GM12878 (cell line): ENCODE measurements around the gene SLFNL1. TPM values are rescaled to one million over a fixed set of nuclear protein-coding genes. Genes with fewer than 3 reads are reported as not detected.
A peak's percentile ranks its signal among the peaks of the same experiment; 100 is the strongest.

Source experiments
- BMI1 ChIP-seq: fragments of 450-650 bp; IDR thresholded peaks from 2 replicates; pipeline ENCODE4 v1.6.1; 2016; ENCODE audit warnings: mild to moderate bottlenecking, moderate library complexity, borderline replicate concordance
- BRCA1 ChIP-seq: IDR thresholded peaks from 2 replicates; pipeline ENCODE4 v1.6.1; 2011; ENCODE audit warnings: low read depth, low read length, improper control_type of control experiment
- CBFB ChIP-seq: IDR thresholded peaks from 2 replicates; pipeline ENCODE4 v1.6.1; 2016; ENCODE audit warnings: antibody characterized with exemption, low read depth
- CBX5 ChIP-seq: sonication (generic); IDR thresholded peaks from 2 replicates; pipeline ENCODE4 v1.6.1; 2016; ENCODE audit warnings: low read depth, moderate library complexity, mild to moderate bottlenecking, inconsistent platforms
- CREM ChIP-seq: IDR thresholded peaks from 2 replicates; pipeline ENCODE4 v1.6.1; 2014; ENCODE audit warnings: antibody characterized with exemption, low read depth
- ETV6 ChIP-seq, 2 experiments: fragments of 450-650 bp in 1 of 2; IDR thresholded peaks in 1 of 2; conservative IDR thresholded peaks in 1 of 2; 2 replicates each; pipeline ENCODE4 v1.6.1; 2014; ENCODE audit warnings: antibody characterized with exemption in 1 of 2, borderline replicate concordance in 1 of 2, low read depth in 1 of 2, mild to moderate bottlenecking in 1 of 2, moderate library complexity in 1 of 2
- GABPA ChIP-seq: IDR thresholded peaks from 2 replicates; pipeline ENCODE4 v1.6.1; 2014; ENCODE audit warnings: antibody characterized with exemption, low read depth, mild to moderate bottlenecking, inconsistent platforms
- KLF5 ChIP-seq: fragments of 450-650 bp; IDR thresholded peaks from 2 replicates; pipeline ENCODE4 v1.6.1; 2014; ENCODE audit warnings: mild to moderate bottlenecking; ENCODE audit not compliant: partially characterized antibody
- RB1 ChIP-seq: fragments of 450-650 bp; formaldehyde crosslinking; IDR thresholded peaks from 2 replicates; pipeline ENCODE4 v1.6.1; 2017; ENCODE audit warnings: mild to moderate bottlenecking, borderline replicate concordance
- RUNX3 ChIP-seq: IDR thresholded peaks from 2 replicates; pipeline ENCODE4 v1.6.1; 2012; ENCODE audit warnings: low read length, inconsistent platforms
- TBL1XR1 ChIP-seq: IDR thresholded peaks from 2 replicates; pipeline ENCODE4 v1.6.1; 2012; ENCODE audit warnings: low read depth, low read length, improper control_type of control experiment
- ZNF207 ChIP-seq: fragments of 450-650 bp; IDR thresholded peaks from 2 replicates; pipeline ENCODE4 v1.6.1; 2014; ENCODE audit warnings: antibody characterized with exemption, mild to moderate bottlenecking, borderline replicate concordance
- polyA plus RNA-seq, 11 experiments: library from polyadenylated mRNA; depleted of rRNA in 4 of 11; unstranded in 6 of 11; stranded (reverse) in 5 of 11; fragments of >200 nt; fragmentation: Nextera tagmentation in 4 of 11; fragmentation: Illumina TruSeq in 1 of 11; extraction: Ambion mirVana in 4 of 11; extraction: Trizol in 1 of 11; gene quantifications; 1 replicate in 1 of 11; 2 replicates in 10 of 11; pipeline versions ENCODE4 v1.2.1 to v1.2.3, GENCODE V29; 2011 to 2016; ENCODE audit warnings: inconsistent platforms in 2 of 11, missing spikeins in 2 of 11, low read depth in 1 of 11
- total RNA-seq, 4 experiments: library from RNA; depleted of rRNA in 3 of 4; stranded (reverse); fragments of >200 nt in 3 of 4; fragmentation: Illumina TruSeq in 1 of 4; extraction: Trizol in 1 of 4; gene quantifications; 2 replicates each; pipeline versions ENCODE4 v1.2.1 to v1.2.3, GENCODE V29; 2013 to 2021
- TF ChIP-seq, protein P1 (sequence below): fragments of 450-650 bp; IDR thresholded peaks from 2 replicates; pipeline ENCODE4 v1.6.1; 2017; ENCODE audit warnings: antibody characterized with exemption, mild to moderate bottlenecking, moderate library complexity
- TF ChIP-seq, protein P2 (sequence below): IDR thresholded peaks from 2 replicates; pipeline ENCODE4 v1.6.1; 2012; ENCODE audit warnings: improper control_type of control experiment, low read depth, low read length; ENCODE audit not compliant: insufficient replicate concordance
- TF ChIP-seq, protein P3 (sequence below): fragments of 150-350 bp; IDR thresholded peaks from 2 replicates; pipeline ENCODE4 v1.6.1; 2016; ENCODE audit warnings: low read depth, low read length

SLFNL1 gene
- total and polyA plus RNA-seq, 10 of the 15 experiments (the other 5 are each of a cell fraction or from before 2014, with no cell fraction given) = 0.05 to 0.98 (median 0.16) TPM; not detected in 2

DNA sequence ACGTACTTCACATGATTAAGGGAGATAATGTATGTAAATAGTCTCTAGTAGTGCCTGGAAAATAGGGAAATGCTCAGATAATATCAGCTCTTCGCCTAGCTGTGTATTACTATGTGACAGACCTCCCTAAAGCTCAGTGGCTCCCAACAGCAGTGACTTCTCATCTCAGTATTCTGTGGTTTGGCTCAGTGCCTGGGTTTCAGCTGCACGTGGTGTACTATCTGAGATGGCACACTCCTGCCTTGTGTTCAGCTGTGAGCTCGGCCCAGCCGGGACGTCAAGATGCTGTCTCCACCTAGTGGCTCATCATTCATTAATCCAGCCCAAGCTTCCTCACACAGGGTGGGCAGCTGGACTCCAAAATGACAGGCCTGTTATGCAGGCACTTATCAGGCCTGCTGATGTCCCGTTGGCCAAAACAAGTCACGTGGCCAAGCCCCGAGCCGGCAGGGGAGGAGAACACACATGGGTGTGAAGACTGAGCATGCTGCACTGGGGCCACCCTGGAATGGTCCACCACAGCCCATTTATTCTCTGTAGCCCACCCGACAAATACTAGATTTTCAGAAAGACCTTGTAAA, 17.8 kb downstream of the SLFNL1 start (continued):
- TF ChIP-seq, protein P1, sequence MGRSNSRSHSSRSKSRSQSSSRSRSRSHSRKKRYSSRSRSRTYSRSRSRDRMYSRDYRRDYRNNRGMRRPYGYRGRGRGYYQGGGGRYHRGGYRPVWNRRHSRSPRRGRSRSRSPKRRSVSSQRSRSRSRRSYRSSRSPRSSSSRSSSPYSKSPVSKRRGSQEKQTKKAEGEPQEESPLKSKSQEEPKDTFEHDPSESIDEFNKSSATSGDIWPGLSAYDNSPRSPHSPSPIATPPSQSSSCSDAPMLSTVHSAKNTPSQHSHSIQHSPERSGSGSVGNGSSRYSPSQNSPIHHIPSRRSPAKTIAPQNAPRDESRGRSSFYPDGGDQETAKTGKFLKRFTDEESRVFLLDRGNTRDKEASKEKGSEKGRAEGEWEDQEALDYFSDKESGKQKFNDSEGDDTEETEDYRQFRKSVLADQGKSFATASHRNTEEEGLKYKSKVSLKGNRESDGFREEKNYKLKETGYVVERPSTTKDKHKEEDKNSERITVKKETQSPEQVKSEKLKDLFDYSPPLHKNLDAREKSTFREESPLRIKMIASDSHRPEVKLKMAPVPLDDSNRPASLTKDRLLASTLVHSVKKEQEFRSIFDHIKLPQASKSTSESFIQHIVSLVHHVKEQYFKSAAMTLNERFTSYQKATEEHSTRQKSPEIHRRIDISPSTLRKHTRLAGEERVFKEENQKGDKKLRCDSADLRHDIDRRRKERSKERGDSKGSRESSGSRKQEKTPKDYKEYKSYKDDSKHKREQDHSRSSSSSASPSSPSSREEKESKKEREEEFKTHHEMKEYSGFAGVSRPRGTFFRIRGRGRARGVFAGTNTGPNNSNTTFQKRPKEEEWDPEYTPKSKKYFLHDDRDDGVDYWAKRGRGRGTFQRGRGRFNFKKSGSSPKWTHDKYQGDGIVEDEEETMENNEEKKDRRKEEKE = no peak
- peak; percentile 31 for TF ChIP-seq KLF5
- no peak for TF ChIP-seq BRCA1
- no peak; the same call in 1 of the 2 replicates for TF ChIP-seq TBL1XR1
- no peak for TF ChIP-seq GABPA
- no peak for TF ChIP-seq CREM
- no peak for TF ChIP-seq BMI1
- no peak for TF ChIP-seq CBX5
- TF ChIP-seq CBFB = peak; percentile 88
- TF ChIP-seq RUNX3 = peak; percentile 98
- no peak for TF ChIP-seq ETV6 (conservative IDR thresholded peaks at IDR 0.05 in 1 of 2, IDR thresholded peaks at IDR 0.05 in 1 of 2; ENCODE audit: borderline replicate concordance in 1 of 2, low read depth in 1 of 2)
- TF ChIP-seq RB1 = no peak
- TF ChIP-seq, protein P2, sequence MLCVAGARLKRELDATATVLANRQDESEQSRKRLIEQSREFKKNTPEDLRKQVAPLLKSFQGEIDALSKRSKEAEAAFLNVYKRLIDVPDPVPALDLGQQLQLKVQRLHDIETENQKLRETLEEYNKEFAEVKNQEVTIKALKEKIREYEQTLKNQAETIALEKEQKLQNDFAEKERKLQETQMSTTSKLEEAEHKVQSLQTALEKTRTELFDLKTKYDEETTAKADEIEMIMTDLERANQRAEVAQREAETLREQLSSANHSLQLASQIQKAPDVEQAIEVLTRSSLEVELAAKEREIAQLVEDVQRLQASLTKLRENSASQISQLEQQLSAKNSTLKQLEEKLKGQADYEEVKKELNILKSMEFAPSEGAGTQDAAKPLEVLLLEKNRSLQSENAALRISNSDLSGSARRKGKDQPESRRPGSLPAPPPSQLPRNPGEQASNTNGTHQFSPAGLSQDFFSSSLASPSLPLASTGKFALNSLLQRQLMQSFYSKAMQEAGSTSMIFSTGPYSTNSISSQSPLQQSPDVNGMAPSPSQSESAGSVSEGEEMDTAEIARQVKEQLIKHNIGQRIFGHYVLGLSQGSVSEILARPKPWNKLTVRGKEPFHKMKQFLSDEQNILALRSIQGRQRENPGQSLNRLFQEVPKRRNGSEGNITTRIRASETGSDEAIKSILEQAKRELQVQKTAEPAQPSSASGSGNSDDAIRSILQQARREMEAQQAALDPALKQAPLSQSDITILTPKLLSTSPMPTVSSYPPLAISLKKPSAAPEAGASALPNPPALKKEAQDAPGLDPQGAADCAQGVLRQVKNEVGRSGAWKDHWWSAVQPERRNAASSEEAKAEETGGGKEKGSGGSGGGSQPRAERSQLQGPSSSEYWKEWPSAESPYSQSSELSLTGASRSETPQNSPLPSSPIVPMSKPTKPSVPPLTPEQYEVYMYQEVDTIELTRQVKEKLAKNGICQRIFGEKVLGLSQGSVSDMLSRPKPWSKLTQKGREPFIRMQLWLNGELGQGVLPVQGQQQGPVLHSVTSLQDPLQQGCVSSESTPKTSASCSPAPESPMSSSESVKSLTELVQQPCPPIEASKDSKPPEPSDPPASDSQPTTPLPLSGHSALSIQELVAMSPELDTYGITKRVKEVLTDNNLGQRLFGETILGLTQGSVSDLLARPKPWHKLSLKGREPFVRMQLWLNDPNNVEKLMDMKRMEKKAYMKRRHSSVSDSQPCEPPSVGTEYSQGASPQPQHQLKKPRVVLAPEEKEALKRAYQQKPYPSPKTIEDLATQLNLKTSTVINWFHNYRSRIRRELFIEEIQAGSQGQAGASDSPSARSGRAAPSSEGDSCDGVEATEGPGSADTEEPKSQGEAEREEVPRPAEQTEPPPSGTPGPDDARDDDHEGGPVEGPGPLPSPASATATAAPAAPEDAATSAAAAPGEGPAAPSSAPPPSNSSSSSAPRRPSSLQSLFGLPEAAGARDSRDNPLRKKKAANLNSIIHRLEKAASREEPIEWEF = peak; percentile 56
- TF ChIP-seq ZNF207 = no peak
- TF ChIP-seq, protein P3, sequence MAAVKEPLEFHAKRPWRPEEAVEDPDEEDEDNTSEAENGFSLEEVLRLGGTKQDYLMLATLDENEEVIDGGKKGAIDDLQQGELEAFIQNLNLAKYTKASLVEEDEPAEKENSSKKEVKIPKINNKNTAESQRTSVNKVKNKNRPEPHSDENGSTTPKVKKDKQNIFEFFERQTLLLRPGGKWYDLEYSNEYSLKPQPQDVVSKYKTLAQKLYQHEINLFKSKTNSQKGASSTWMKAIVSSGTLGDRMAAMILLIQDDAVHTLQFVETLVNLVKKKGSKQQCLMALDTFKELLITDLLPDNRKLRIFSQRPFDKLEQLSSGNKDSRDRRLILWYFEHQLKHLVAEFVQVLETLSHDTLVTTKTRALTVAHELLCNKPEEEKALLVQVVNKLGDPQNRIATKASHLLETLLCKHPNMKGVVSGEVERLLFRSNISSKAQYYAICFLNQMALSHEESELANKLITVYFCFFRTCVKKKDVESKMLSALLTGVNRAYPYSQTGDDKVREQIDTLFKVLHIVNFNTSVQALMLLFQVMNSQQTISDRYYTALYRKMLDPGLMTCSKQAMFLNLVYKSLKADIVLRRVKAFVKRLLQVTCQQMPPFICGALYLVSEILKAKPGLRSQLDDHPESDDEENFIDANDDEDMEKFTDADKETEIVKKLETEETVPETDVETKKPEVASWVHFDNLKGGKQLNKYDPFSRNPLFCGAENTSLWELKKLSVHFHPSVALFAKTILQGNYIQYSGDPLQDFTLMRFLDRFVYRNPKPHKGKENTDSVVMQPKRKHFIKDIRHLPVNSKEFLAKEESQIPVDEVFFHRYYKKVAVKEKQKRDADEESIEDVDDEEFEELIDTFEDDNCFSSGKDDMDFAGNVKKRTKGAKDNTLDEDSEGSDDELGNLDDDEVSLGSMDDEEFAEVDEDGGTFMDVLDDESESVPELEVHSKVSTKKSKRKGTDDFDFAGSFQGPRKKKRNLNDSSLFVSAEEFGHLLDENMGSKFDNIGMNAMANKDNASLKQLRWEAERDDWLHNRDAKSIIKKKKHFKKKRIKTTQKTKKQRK = no peak
